Adrenal gland (tissue), 12 donors: ENCODE measurements around the gene AKNAD1. TPM values are rescaled to one million over a fixed set of nuclear protein-coding genes. Genes with fewer than 3 reads are reported as not detected.

Source experiments
- DNase-seq, 7 donors: peaks; one replicate each; pipeline ENCODE4 v3.0.0-alpha.2; 2019 to 2020
- H3K27ac ChIP-seq, 5 donors: fragments of 200-600 bp; sonication (generic) in 4 of 5; 1 replicate in 3 of 5; 2 replicates in 2 of 5; pipeline versions ENCODE4 v1.5.1 to v1.8.0; 2016 to 2020; ENCODE audit warnings: mild to moderate bottlenecking in 1 of 5
- H3K27me3 ChIP-seq: fragments of 200-600 bp; 2 replicates; pipeline ENCODE4 v1.8.0; 2021
- H3K36me3 ChIP-seq, 2 donors: fragments of 200-600 bp; replicated peaks in 1 of 2; 1 replicate in 1 of 2; 2 replicates in 1 of 2; pipeline versions ENCODE4 v1.5.1 to v1.8.0; 2018 to 2022
- H3K4me1 ChIP-seq, 2 donors: fragments of 200-600 bp; replicated peaks in 1 of 2; 1 replicate in 1 of 2; 2 replicates in 1 of 2; pipeline versions ENCODE4 v1.5.1 to v1.8.0; 2018 to 2021
- H3K4me3 ChIP-seq, 4 donors: fragments of 200-600 bp; sonication (generic) in 3 of 4; one replicate each; pipeline ENCODE4 v1.5.1; 2016 to 2018
- H3K9me3 ChIP-seq, 3 donors: fragments of 200-600 bp; sonication (generic) in 1 of 3; replicated peaks in 1 of 3; 1 replicate in 2 of 3; 2 replicates in 1 of 3; pipeline versions ENCODE4 v1.5.1 to v1.8.0; 2016 to 2021
- CTCF ChIP-seq, 6 experiments: fragments of 450-650 bp in 4 of 6; fragments of 200-600 bp in 2 of 6; sonication (generic) in 1 of 6; IDR thresholded peaks; 1 replicate in 5 of 6; 2 replicates in 1 of 6; pipeline versions ENCODE4 v1.5.1 to v1.8.0; 2016 to 2021; ENCODE audit warnings: antibody characterized with exemption in 6 of 6, mild to moderate bottlenecking in 2 of 6, moderate library complexity in 1 of 6
- POLR2A ChIP-seq, 2 donors: fragments of 450-650 bp; IDR thresholded peaks; one replicate each; pipeline ENCODE4 v1.6.1; 2017; ENCODE audit warnings: antibody characterized with exemption in 2 of 2, mild to moderate bottlenecking in 2 of 2, moderate library complexity in 1 of 2
- WGBS, 4 donors: extraction: QIAGEN DNeasy Blood & Tissue Kit in 2 of 4; methylation state at CpG; one replicate each; pipeline versions ENCODE4 v1.1.5 to v1.1.7; 2013 to 2017; 5-methylcytosine and 5-hydroxymethylcytosine counted together
- intact Hi-C, 2 donors: fragments of 100-400 bp; cut with DNase I; formaldehyde crosslinking; loops; one replicate each; pipeline versions ENCODE4 v1.14.1 to v1.15.0; 2022 to 2023
- polyA plus RNA-seq, 3 donors: library from polyadenylated mRNA; stranded (reverse); fragments of 200-250 nt in 2 of 3; fragments of 350-450 nt in 1 of 3; fragmentation: Illumina TruSeq in 1 of 3; extraction: RNeasy Lipid Tissue Mini Kit (QIAGEN cat#74804) in 1 of 3; gene quantifications; one replicate each; pipeline ENCODE4 v1.2.3, GENCODE V29; 2013 to 2014
- total RNA-seq, 9 donors: library from RNA; depleted of rRNA in 4 of 9; stranded (reverse); fragments of >200 nt in 4 of 9; fragments of 120-200 nt in 1 of 9; fragmentation: NEBNext Ultra II Directional in 1 of 9; extraction: Animal tissue kit (Norgen Biotek cat#: 25700) in 1 of 9; gene quantifications; one replicate each; pipeline versions ENCODE4 v1.1.0 to v1.2.4, GENCODE V29; 2013 to 2023
- donor health status: healthy with polysubstance abuse.
- donor health status: Bipolar disorder and iron deficiency.
- donor health status: DM: yes; HTN: yes; CAD: no.
- donor health status: DM: no; HTN: no; CAD: no.
- donor health status: DM: no; HTN: no; CAD: no.
- donor health status: DM: yes; HTN: yes; CAD: no.

AKNAD1 gene
- total and polyA plus RNA-seq, 12 donors: 0.35 to 8.5 (median 1.4) TPM; not detected in 3

GRCh38 chr1:108896146-108897145 is 39.6 kb upstream of the AKNAD1 start:
- WGBS, 4 donors: 41 to 52% (median 49%) methylated on average over 10 of the region's 10 CpGs
- H3K27ac ChIP-seq: peak overlapping the region in 2 of 5 donors; percentile 0 to 53
- no peaks in the 10 kb centered on the region for H3K9me3 ChIP-seq
- TF ChIP-seq POLR2A (IDR thresholded peaks at IDR 0.05) (no peak), CTCF (IDR thresholded peaks at IDR 0.05) (no peak)
- H3K27me3 ChIP-seq: no peaks in the 10 kb centered on the region
- H3K4me1 ChIP-seq: no peaks in the 10 kb centered on the region
- no peak overlapping the region for H3K4me3 ChIP-seq
- peak in 5 of 7 donors; percentile 32 to 70 (median 52) for DNase-seq
- H3K36me3 ChIP-seq: no peaks in the 10 kb centered on the region
- intact Hi-C loops: loop anchor here (5.0 kb wide), 2 partner anchors 69 to 74 kb away; no protein-coding TSS in a partner anchor

GRCh38 chr1:108893141-108893530 is 36.2 kb upstream of the AKNAD1 start:
- Histone ChIP-seq H3K27me3 (no peaks in the 10 kb centered on the region), H3K27ac (no peak overlapping the region)
- intact Hi-C loops: no loop called here

GRCh38 chr1:108892356-108893140 is 35.7 kb upstream of the AKNAD1 start:
- Histone ChIP-seq H3K27me3 (no peaks in the 10 kb centered on the region), H3K4me1 (no peaks in the 10 kb centered on the region)
- 57 to 70% (median 67%) methylated on average over 3 of the region's 3 CpGs for WGBS, 4 donors

More at GRCh38 chr1:108893141-108893530, 36.2 kb upstream of the AKNAD1 start:
- no peak for TF ChIP-seq CTCF (IDR thresholded peaks at IDR 0.05)
- no peak for TF ChIP-seq POLR2A (IDR thresholded peaks at IDR 0.05)
- Histone ChIP-seq H3K4me1 (no peaks in the 10 kb centered on the region), H3K36me3 (no peaks in the 10 kb centered on the region), H3K9me3 (no peaks in the 10 kb centered on the region), H3K4me3 (no peak overlapping the region)
- no peak for DNase-seq
- 81 to 92% (median 84%) methylated on average over 4 of the region's 4 CpGs for whole genome bisulfite sequencing, 4 donors

More at GRCh38 chr1:108892356-108893140, 35.7 kb upstream of the AKNAD1 start:
- Histone ChIP-seq H3K27ac (no peak overlapping the region), H3K4me3 (no peak overlapping the region), H3K9me3 (no peaks in the 10 kb centered on the region), H3K36me3 (no peaks in the 10 kb centered on the region)
- no peak for TF ChIP-seq CTCF (IDR thresholded peaks at IDR 0.05)
- no peak for TF ChIP-seq POLR2A (IDR thresholded peaks at IDR 0.05)
- intact Hi-C loops: no loop called here
- DNase-seq: no peak
